HG02678 (cell line): ENCODE results near the gene DIAPH1.
"Not testable (repeated sequence)": the region's sequence is repeated elsewhere in the genome, so short reads cannot be mapped to it uniquely, and the experiment has no call there.

Experiments
- ATAC-seq: cut with Tn5 transposase; IDR thresholded peaks from one replicate; pipeline ENCODE4 v1.9.1; 2021; ENCODE audit warnings: mild to moderate bottlenecking, moderate library complexity; ENCODE audit not compliant: unreplicated experiment

Gene DIAPH1

GRCh38 chr5:141613344-141613743 is 5.5 kb downstream of the DIAPH1 start:
- no peak for ATAC-seq

- ATAC-seq = no peak
Observed at GRCh38 chr5:141611289-141611688, 7.5 kb downstream of the DIAPH1 start.

GRCh38 chr5:141609921-141610320 is 8.9 kb downstream of the DIAPH1 start:
- not testable (repeated sequence) for ATAC-seq

GRCh38 chr5:141609044-141609443 is 9.8 kb downstream of the DIAPH1 start:
- ATAC-seq = no peak

- no peak for ATAC-seq
Observed at GRCh38 chr5:141608557-141608956, 10.2 kb downstream of the DIAPH1 start.

- no peak for ATAC-seq
Observed at GRCh38 chr5:141608046-141608445, 10.8 kb downstream of the DIAPH1 start.

- ATAC-seq = peak; percentile 98
Observed at GRCh38 chr5:141605523-141606277, 13.1 kb downstream of the DIAPH1 start.

- no peak for ATAC-seq
Observed at GRCh38 chr5:141603923-141604717, 14.7 kb downstream of the DIAPH1 start.

- ATAC-seq = no peak
Observed at GRCh38 chr5:141602606-141603005, 16.2 kb downstream of the DIAPH1 start.

GRCh38 chr5:141598391-141599345 is 20.1 kb downstream of the DIAPH1 start:
- ATAC-seq = no peak

- ATAC-seq = no peak
Observed at GRCh38 chr5:141597814-141598213, 21.0 kb downstream of the DIAPH1 start.

GRCh38 chr5:141597394-141597793 is 21.4 kb downstream of the DIAPH1 start:
- ATAC-seq = no peak

- no peak for ATAC-seq
Observed at GRCh38 chr5:141596867-141597266, 21.9 kb downstream of the DIAPH1 start.

GRCh38 chr5:141590127-141590526 is 28.7 kb downstream of the DIAPH1 start:
- no peak for ATAC-seq

- ATAC-seq = no peak
Observed at GRCh38 chr5:141586246-141586645, 32.6 kb downstream of the DIAPH1 start.

GRCh38 chr5:141585594-141585993 is 33.2 kb downstream of the DIAPH1 start:
- ATAC-seq = no peak

- no peak for ATAC-seq
Observed at GRCh38 chr5:141574122-141574510, 44.7 kb downstream of the DIAPH1 start.

- no peak for ATAC-seq
Observed at GRCh38 chr5:141573489-141574121, 45.2 kb downstream of the DIAPH1 start.

- ATAC-seq = no peak
Observed at GRCh38 chr5:141570655-141571054, 48.1 kb downstream of the DIAPH1 start.

- ATAC-seq = no peak
Observed at GRCh38 chr5:141567513-141568117, 51.2 kb downstream of the DIAPH1 start.
